ENCODE results near the gene CCDC80.
A peak's percentile ranks its signal among the peaks of the same experiment; 100 is the strongest.

Gene CCDC80

GRCh38 chr3:112560721-112561483 lies 80.0 kb downstream of the CCDC80 start:
- TF ChIP-seq CTCF (IDR thresholded peaks at IDR 0.05; ENCODE audit: low read depth, low read length), result no peak
- Histone ChIP-seq H3K4me3 (ENCODE audit: low read depth, low read length) (peak overlapping the region; percentile 82), H3K4me1 (no peaks in the 10 kb centered on the region), H3K9me3 (no peaks in the 10 kb centered on the region), H3K27me3 (no peaks in the 10 kb centered on the region), H3K36me3 (no peaks in the 10 kb centered on the region)
- peak; percentile 71 for DNase-seq

- Histone ChIP-seq H3K36me3 (no peaks in the 10 kb centered on the region), H3K4me1 (no peaks in the 10 kb centered on the region), H3K4me3 (ENCODE audit: low read depth, low read length) (peak overlapping the region; percentile 82), H3K9me3 (no peaks in the 10 kb centered on the region), H3K27me3 (no peaks in the 10 kb centered on the region)
- TF ChIP-seq CTCF (IDR thresholded peaks at IDR 0.05; ENCODE audit: low read depth, low read length), result no peak
- no peak for DNase-seq
Observed at GRCh38 chr3:112560307-112560706, 80.6 kb downstream of the CCDC80 start.

- no peaks in the 10 kb centered on the region for H3K36me3 ChIP-seq
- H3K4me1 ChIP-seq, result no peaks in the 10 kb centered on the region
- H3K4me3 ChIP-seq (ENCODE audit: low read depth, low read length), result no peak overlapping the region
- no peak for TF ChIP-seq CTCF (IDR thresholded peaks at IDR 0.05; ENCODE audit: low read depth, low read length)
- DNase-seq, result no peak
- no peaks in the 10 kb centered on the region for H3K9me3 ChIP-seq
- H3K27me3 ChIP-seq, result no peaks in the 10 kb centered on the region
Observed at GRCh38 chr3:112557976-112558375, 83.0 kb downstream of the CCDC80 start.

GRCh38 chr3:112555535-112556170 lies 85.3 kb downstream of the CCDC80 start:
- no peak overlapping the region for H3K4me3 ChIP-seq (ENCODE audit: low read depth, low read length)
- no peaks in the 10 kb centered on the region for H3K4me1 ChIP-seq
- no peak for TF ChIP-seq CTCF (IDR thresholded peaks at IDR 0.05; ENCODE audit: low read depth, low read length)
- no peaks in the 10 kb centered on the region for H3K27me3 ChIP-seq
- no peak for DNase-seq
- H3K36me3 ChIP-seq, result no peaks in the 10 kb centered on the region
- no peaks in the 10 kb centered on the region for H3K9me3 ChIP-seq

- no peak for TF ChIP-seq CTCF (IDR thresholded peaks at IDR 0.05; ENCODE audit: low read depth, low read length)
- DNase-seq, result no peak
- no peaks in the 10 kb centered on the region for H3K27me3 ChIP-seq
- H3K4me1 ChIP-seq, result no peaks in the 10 kb centered on the region
- H3K9me3 ChIP-seq, result no peaks in the 10 kb centered on the region
- H3K4me3 ChIP-seq (ENCODE audit: low read depth, low read length), result no peak overlapping the region
- H3K36me3 ChIP-seq, result peaks cover 21% of the 10 kb centered on the region
Observed at GRCh38 chr3:112550859-112551258, 90.1 kb downstream of the CCDC80 start.

Data from BE2C (cell line).